ENCODE data around the gene ZFYVE28. TPM values are rescaled to one million over a fixed set of nuclear protein-coding genes. Genes with fewer than 3 reads are reported as not detected.

The ZFYVE28 gene
- total and polyA plus RNA-seq, 11 donors: 2.6 to 11.9 (median 5.5) TPM

DNA sequence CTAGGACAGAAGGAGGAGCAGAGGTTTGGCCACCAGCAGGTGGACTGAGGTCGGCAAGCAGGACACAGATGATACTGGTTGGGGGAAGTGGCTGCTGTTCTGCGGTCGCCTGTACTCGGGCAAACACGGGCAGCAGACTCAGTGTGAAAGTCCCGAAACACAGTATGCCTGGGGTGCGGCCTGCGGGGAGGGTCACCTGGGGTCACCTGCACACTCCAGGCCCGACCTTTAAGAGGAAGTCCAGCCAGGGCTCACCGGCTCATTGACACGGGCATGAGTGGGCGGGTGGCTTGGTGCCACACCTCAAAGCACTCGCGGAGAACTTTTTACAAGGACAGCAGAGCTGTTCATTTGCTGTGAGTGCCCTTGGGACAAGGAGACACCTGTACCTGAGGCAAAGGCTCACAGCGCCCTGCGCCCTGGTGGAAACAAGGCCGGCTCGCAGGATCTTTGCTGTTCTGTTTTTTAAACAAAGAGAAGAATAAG, 85.0 kb downstream of the ZFYVE28 start:
- intact Hi-C loops (cut with DNase I): no loop called here
- H3K36me3 ChIP-seq: peaks cover 0 to 12% (median 0%) of the 10 kb centered on the region in 9 donors
- no peaks in the 10 kb centered on the region for H3K27me3 ChIP-seq
- DNase-seq (no peak), ATAC-seq (peak in 1 of 4 donors; percentile 22)
- WGBS, 4 donors: 73 to 81% (median 79%) methylated on average over 17 to 18 of the region's 18 CpGs
- TF ChIP-seq, protein P1, sequence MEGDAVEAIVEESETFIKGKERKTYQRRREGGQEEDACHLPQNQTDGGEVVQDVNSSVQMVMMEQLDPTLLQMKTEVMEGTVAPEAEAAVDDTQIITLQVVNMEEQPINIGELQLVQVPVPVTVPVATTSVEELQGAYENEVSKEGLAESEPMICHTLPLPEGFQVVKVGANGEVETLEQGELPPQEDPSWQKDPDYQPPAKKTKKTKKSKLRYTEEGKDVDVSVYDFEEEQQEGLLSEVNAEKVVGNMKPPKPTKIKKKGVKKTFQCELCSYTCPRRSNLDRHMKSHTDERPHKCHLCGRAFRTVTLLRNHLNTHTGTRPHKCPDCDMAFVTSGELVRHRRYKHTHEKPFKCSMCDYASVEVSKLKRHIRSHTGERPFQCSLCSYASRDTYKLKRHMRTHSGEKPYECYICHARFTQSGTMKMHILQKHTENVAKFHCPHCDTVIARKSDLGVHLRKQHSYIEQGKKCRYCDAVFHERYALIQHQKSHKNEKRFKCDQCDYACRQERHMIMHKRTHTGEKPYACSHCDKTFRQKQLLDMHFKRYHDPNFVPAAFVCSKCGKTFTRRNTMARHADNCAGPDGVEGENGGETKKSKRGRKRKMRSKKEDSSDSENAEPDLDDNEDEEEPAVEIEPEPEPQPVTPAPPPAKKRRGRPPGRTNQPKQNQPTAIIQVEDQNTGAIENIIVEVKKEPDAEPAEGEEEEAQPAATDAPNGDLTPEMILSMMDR (IDR thresholded peaks at IDR 0.05): no peak
- no peak for TF ChIP-seq POLR2A (IDR thresholded peaks at IDR 0.05)
- H3K9me3 ChIP-seq: peaks cover 0 to 15% (median 2%) of the 10 kb centered on the region in 12 donors
- H3K4me1 ChIP-seq: no peaks in the 10 kb centered on the region
- no peak overlapping the region for H3K4me3 ChIP-seq
- H3K27ac ChIP-seq: no peak overlapping the region

DNA sequence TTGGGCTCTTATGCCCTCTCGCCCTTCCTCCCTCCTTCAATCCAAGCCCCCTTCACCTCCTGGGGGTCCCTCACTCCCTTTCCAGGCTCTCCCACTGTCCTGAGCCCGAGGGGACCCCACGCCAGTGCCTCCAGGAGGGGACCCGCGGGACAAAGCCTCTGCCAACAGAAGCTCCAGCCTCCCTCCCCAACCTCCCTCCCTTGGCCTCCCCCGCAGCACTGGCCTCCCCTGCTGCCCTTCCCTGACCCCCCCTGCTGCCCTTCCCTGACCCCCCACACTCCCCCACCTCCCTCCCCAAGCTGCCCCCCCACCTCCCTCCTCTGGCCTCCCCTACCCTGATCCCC, 85.5 kb downstream of the ZFYVE28 start:
- Histone ChIP-seq H3K4me3 (no peak overlapping the region), H3K4me1 (no peaks in the 10 kb centered on the region), H3K27me3 (no peaks in the 10 kb centered on the region), H3K36me3 (peaks cover 0 to 12% (median 0%) of the 10 kb centered on the region in 9 donors), H3K9me3 (peaks cover 0 to 19% (median 4%) of the 10 kb centered on the region in 12 donors), H3K27ac (no peak overlapping the region)
- TF ChIP-seq, protein P1 (IDR thresholded peaks at IDR 0.05): no peak
- TF ChIP-seq POLR2A (IDR thresholded peaks at IDR 0.05): no peak
- 87 to 92% (median 89%) methylated on average over 6 of the region's 6 CpGs for WGBS, 4 donors
- no peak for DNase-seq
- intact Hi-C loops (cut with DNase I): no loop called here
- ATAC-seq: no peak

- Histone ChIP-seq H3K27me3 (no peaks in the 10 kb centered on the region), H3K27ac (no peak overlapping the region), H3K36me3 (peaks cover 0 to 12% (median 0%) of the 10 kb centered on the region in 9 donors), H3K9me3 (peaks cover 0 to 25% (median 7%) of the 10 kb centered on the region in 12 donors), H3K4me1 (no peaks in the 10 kb centered on the region), H3K4me3 (no peak overlapping the region)
- ATAC-seq (no peak), DNase-seq (no peak)
- TF ChIP-seq, protein P1 (IDR thresholded peaks at IDR 0.05): no peak
- no peak for TF ChIP-seq POLR2A (IDR thresholded peaks at IDR 0.05)
- intact Hi-C loops (cut with DNase I): no loop called here
- WGBS, 4 donors: 91 to 94% (median 92%) methylated on average over 16 to 21 of the region's 21 CpGs
Measured at GRCh38 chr4:2332201-2332975, 86.1 kb downstream of the ZFYVE28 start.

- ATAC-seq: peak in 1 of 4 donors; percentile 15
- Histone ChIP-seq H3K27me3 (no peaks in the 10 kb centered on the region), H3K4me3 (no peak overlapping the region), H3K4me1 (no peaks in the 10 kb centered on the region), H3K9me3 (peaks cover 0 to 32% (median 11%) of the 10 kb centered on the region in 12 donors), H3K36me3 (peaks cover 0 to 6% (median 0%) of the 10 kb centered on the region in 9 donors), H3K27ac (no peak overlapping the region)
- intact Hi-C loops (cut with DNase I): no loop called here
- no peak for TF ChIP-seq POLR2A (IDR thresholded peaks at IDR 0.05)
- TF ChIP-seq, protein P1 (IDR thresholded peaks at IDR 0.05): no peak
- DNase-seq: no peak
- 79 to 88% (median 85%) methylated on average over 10 to 13 of the region's 13 CpGs for WGBS, 4 donors
Measured at GRCh38 chr4:2331519-2332200, 86.8 kb downstream of the ZFYVE28 start.
